SK-N-SH (cell line): Measurements from ENCODE around the gene CRISPLD2. TPM values are rescaled to one million over a fixed set of nuclear protein-coding genes. Genes with fewer than 3 reads are reported as not detected.

Experiments used
- CTCF ChIA-PET: fragments of 300-600, 350-600 bp; formaldehyde crosslinking; extraction: SDS; loops from one replicate; lab custom pipeline; 2021; lab: Yijun Ruan, JAX
- POLR2A ChIA-PET: fragments of 350-600 bp; sonication (Branson Sonifier 250); formaldehyde crosslinking; extraction: SDS; loops from one replicate; lab custom pipeline; 2020; ENCODE audit warnings: antibody characterized with exemption, inconsistent platforms; lab: Yijun Ruan, JAX
- DNase-seq: peaks from one replicate; pipeline ENCODE4 v3.0.0; 2012
- H2AFZ ChIP-seq: fragments of 200-600 bp; sonication (generic); 2 replicates; pipeline ENCODE4 v1.8.1; 2016; ENCODE audit warnings: antibody characterized with exemption, mild to moderate bottlenecking, low read depth
- H3F3A ChIP-seq: fragments of 200-600 bp; sonication (generic); replicated peaks from 2 replicates; pipeline ENCODE3; 2016; ENCODE audit warnings: antibody characterized with exemption, mild to moderate bottlenecking; ENCODE audit not compliant: insufficient read depth
- H3K27ac ChIP-seq, 2 experiments: fragments of 200-500 bp in 1 of 2; fragments of 200-600 bp in 1 of 2; sonication (Bioruptor generic) in 1 of 2; sonication (generic), shearing (Covaris generic) in 1 of 2; 2 replicates each; pipeline versions ENCODE4 v1.5.1 to v1.6.1; 2014 to 2016; ENCODE audit warnings: low read depth in 2 of 2, inconsistent platforms in 1 of 2, low read length in 1 of 2, mild to moderate bottlenecking in 1 of 2, mixed read lengths in 1 of 2
- H3K27me3 ChIP-seq: fragments of 200-600 bp; sonication (generic), shearing (Covaris generic); 2 replicates; pipeline ENCODE4 v1.6.1; 2016; ENCODE audit warnings: mixed run types; ENCODE audit not compliant: insufficient read depth
- H3K36me3 ChIP-seq, 2 experiments: fragments of 200-500 bp in 1 of 2; fragments of 200-600 bp in 1 of 2; sonication (Bioruptor generic) in 1 of 2; sonication (generic) in 1 of 2; replicated peaks in 1 of 2; 2 replicates each; pipeline versions ENCODE3 to v1.5.1; 2014 to 2016; ENCODE audit warnings: low read length in 1 of 2, mild to moderate bottlenecking in 1 of 2; ENCODE audit not compliant: insufficient read depth in 2 of 2, control insufficient read depth in 1 of 2
- H3K4me1 ChIP-seq, 2 experiments: fragments of 200-500 bp in 1 of 2; fragments of 200-600 bp in 1 of 2; sonication (Bioruptor generic) in 1 of 2; sonication (generic), shearing (Covaris generic) in 1 of 2; 2 replicates each; pipeline versions ENCODE4 v1.5.1 to v1.6.1; 2014 to 2016; ENCODE audit warnings: low read depth in 1 of 2, low read length in 1 of 2, mixed run types in 1 of 2; ENCODE audit not compliant: insufficient read depth in 2 of 2, control insufficient read depth in 1 of 2
- H3K4me2 ChIP-seq: fragments of 200-600 bp; sonication (generic), shearing (Covaris generic); 2 replicates; pipeline ENCODE4 v1.6.1; 2017; ENCODE audit warnings: mixed run types
- H3K4me3 ChIP-seq, 2 experiments: fragments of 200-500 bp in 1 of 2; fragments of 200-600 bp in 1 of 2; sonication (Bioruptor generic) in 1 of 2; sonication (generic), shearing (Covaris generic) in 1 of 2; 2 replicates each; pipeline versions ENCODE4 v1.5.1 to v1.8.1; 2014 to 2016; ENCODE audit warnings: low read depth in 2 of 2, inconsistent platforms in 1 of 2, low read length in 1 of 2, mild to moderate bottlenecking in 1 of 2, mixed read lengths in 1 of 2, moderate library complexity in 1 of 2
- H3K79me2 ChIP-seq: fragments of 200-600 bp; sonication (generic); 2 replicates; pipeline ENCODE4 v1.8.1; 2017; ENCODE audit warnings: mild to moderate bottlenecking; ENCODE audit not compliant: insufficient read depth
- H3K9ac ChIP-seq: fragments of 200-600 bp; sonication (generic); 2 replicates; pipeline ENCODE4 v1.6.1; 2017; ENCODE audit warnings: mixed run types
- H3K9me2 ChIP-seq: fragments of 200-600 bp; sonication (generic); 2 replicates; pipeline ENCODE4 v1.6.1; 2017; ENCODE audit warnings: mixed run types
- H3K9me3 ChIP-seq: fragments of 200-600 bp; sonication (generic); 2 replicates; pipeline ENCODE4 v1.6.1; 2017; ENCODE audit warnings: mixed run types, mild to moderate bottlenecking, moderate library complexity
- H4K20me1 ChIP-seq: fragments of 200-600 bp; sonication (generic); 2 replicates; pipeline ENCODE4 v1.6.1; 2017; ENCODE audit warnings: mild to moderate bottlenecking, mixed run types; ENCODE audit not compliant: insufficient read depth
- CHD2 ChIP-seq: fragments of 150-350 bp; IDR thresholded peaks from 2 replicates; pipeline ENCODE4 v1.6.1; 2018; ENCODE audit warnings: low read length; ENCODE audit not compliant: partially characterized antibody
- FOXJ3 ChIP-seq: sonication (generic); formaldehyde crosslinking; IDR thresholded peaks from 2 replicates; pipeline ENCODE4 v1.5.1; 2020; ENCODE audit warnings: mild to moderate bottlenecking, missing genetic modification reagents
- FOXM1 ChIP-seq: IDR thresholded peaks from 2 replicates; pipeline ENCODE4 v1.4.0; 2012; ENCODE audit warnings: low read depth, mild to moderate bottlenecking
- GABPA ChIP-seq: IDR thresholded peaks from 2 replicates; pipeline ENCODE4 v1.4.0; 2012; ENCODE audit warnings: low read depth, mild to moderate bottlenecking
- GATA2 ChIP-seq: sonication (generic); formaldehyde crosslinking; IDR thresholded peaks from 2 replicates; pipeline ENCODE4 v1.5.0; 2020; ENCODE audit warnings: mild to moderate bottlenecking, missing genetic modification reagents
- MEF2A ChIP-seq: IDR thresholded peaks from 2 replicates; pipeline ENCODE4 v1.4.0; 2012; ENCODE audit warnings: low read depth, borderline replicate concordance
- NRF1 ChIP-seq: IDR thresholded peaks from 2 replicates; pipeline ENCODE4 v1.6.1; 2012; ENCODE audit warnings: low read depth, mild to moderate bottlenecking, low read length
- POLR2AphosphoS5 ChIP-seq: IDR thresholded peaks from 2 replicates; pipeline ENCODE4 v1.6.1; 2012; ENCODE audit warnings: low read depth, low read length
- RAD21 ChIP-seq: IDR thresholded peaks from 2 replicates; pipeline ENCODE4 v1.6.1; 2012; ENCODE audit warnings: mild to moderate bottlenecking, low read length
- REST ChIP-seq: IDR thresholded peaks from 2 replicates; pipeline ENCODE4 v1.6.1; 2012; ENCODE audit warnings: mild to moderate bottlenecking, low read depth, low read length, moderate library complexity
- SIN3A ChIP-seq: IDR thresholded peaks from 2 replicates; pipeline ENCODE4 v1.6.1; 2012; ENCODE audit warnings: low read depth, mild to moderate bottlenecking, low read length, moderate library complexity, borderline replicate concordance
- SMC3 ChIP-seq: IDR thresholded peaks from 2 replicates; pipeline ENCODE4 v1.6.1; 2012; ENCODE audit warnings: low read depth, low read length, improper control_type of control experiment
- USF1 ChIP-seq: IDR thresholded peaks from 2 replicates; pipeline ENCODE4 v1.4.0; 2012; ENCODE audit warnings: low read depth, borderline replicate concordance
- YY1 ChIP-seq: IDR thresholded peaks from 2 replicates; pipeline ENCODE4 v1.4.0; 2012; ENCODE audit warnings: low read depth, mild to moderate bottlenecking
- WGBS: methylation state at CpG from one replicate; pipeline ENCODE4 v1.1.6; 2017; ENCODE audit warnings: low lambda C conversion rate; 5-methylcytosine and 5-hydroxymethylcytosine counted together
- polyA plus RNA-seq, 3 experiments: library from polyadenylated mRNA; depleted of rRNA; stranded (reverse); fragments of >200 nt; gene quantifications; 2 replicates each; pipeline ENCODE4 v1.2.3, GENCODE V29; 2012
- TF ChIP-seq, protein P1 (sequence below): fragments of 200-600 bp; sonication (generic); IDR thresholded peaks from 2 replicates; pipeline ENCODE4 v1.6.1; 2017; ENCODE audit warnings: antibody characterized with exemption, mild to moderate bottlenecking, moderate library complexity
- TF ChIP-seq, protein P2 (sequence below): fragments of 150-350 bp; IDR thresholded peaks from 2 replicates; pipeline ENCODE4 v1.6.1; 2016; ENCODE audit warnings: mild to moderate bottlenecking, low read depth, low read length

The CRISPLD2 gene
- polyA plus RNA-seq, 1 of the 3 experiments (the other 2 are of a cell fraction): 6.3 TPM

- no peak for TF ChIP-seq REST
- TF ChIP-seq GATA2: no peak
Measured at GRCh38 chr16:84886497-84887090, 66.8 kb downstream of the CRISPLD2 start (continued).

- ChIA-PET CTCF (interaction anchor here (0.7 to 1.2 kb wide), 3 partner anchors 9 to 148 kb away, joined by 3 read pairs; no protein-coding TSS in a partner anchor), POLR2A (no interaction called here)
Measured at GRCh38 chr16:84887207-84887606, 67.4 kb downstream of the CRISPLD2 start.

GRCh38 chr16:84888450-84888849 is 68.7 kb downstream of the CRISPLD2 start:
- Histone ChIP-seq H3K4me3 (no peak overlapping the region), H3K27me3 (no peaks in the 10 kb centered on the region), H3K36me3 (no peaks in the 10 kb centered on the region), H3K4me1 (no peaks in the 10 kb centered on the region; a peak in 1 of 4 replicates), H3K4me2 (no peak overlapping the region), H2AFZ (no peak overlapping the region), H3K79me2 (no peaks in the 10 kb centered on the region), H3F3A (peaks cover 3% of the 10 kb centered on the region), H3K9ac (no peak overlapping the region), H3K27ac (no peak overlapping the region), H3K9me3 (no peaks in the 10 kb centered on the region), H4K20me1 (no peaks in the 10 kb centered on the region), H3K9me2 (no peaks in the 10 kb centered on the region)
- ChIA-PET POLR2A (no interaction called here), CTCF (interaction anchor here (0.8 to 1.2 kb wide), 2 partner anchors 12 to 13 kb away, joined by 3 read pairs; no protein-coding TSS in a partner anchor)
- no peak for DNase-seq
- WGBS: 81% methylated on average over 7 of the region's 7 CpGs
- TF ChIP-seq YY1: no peak
- TF ChIP-seq USF1: no peak
- TF ChIP-seq POLR2AphosphoS5: no peak
- no peak for TF ChIP-seq NRF1
- TF ChIP-seq FOXJ3 (CRISPR knock-in tag): no peak
- TF ChIP-seq RAD21: no peak
- no peak for TF ChIP-seq SMC3
- TF ChIP-seq SIN3A: no peak
- TF ChIP-seq, protein P1, sequence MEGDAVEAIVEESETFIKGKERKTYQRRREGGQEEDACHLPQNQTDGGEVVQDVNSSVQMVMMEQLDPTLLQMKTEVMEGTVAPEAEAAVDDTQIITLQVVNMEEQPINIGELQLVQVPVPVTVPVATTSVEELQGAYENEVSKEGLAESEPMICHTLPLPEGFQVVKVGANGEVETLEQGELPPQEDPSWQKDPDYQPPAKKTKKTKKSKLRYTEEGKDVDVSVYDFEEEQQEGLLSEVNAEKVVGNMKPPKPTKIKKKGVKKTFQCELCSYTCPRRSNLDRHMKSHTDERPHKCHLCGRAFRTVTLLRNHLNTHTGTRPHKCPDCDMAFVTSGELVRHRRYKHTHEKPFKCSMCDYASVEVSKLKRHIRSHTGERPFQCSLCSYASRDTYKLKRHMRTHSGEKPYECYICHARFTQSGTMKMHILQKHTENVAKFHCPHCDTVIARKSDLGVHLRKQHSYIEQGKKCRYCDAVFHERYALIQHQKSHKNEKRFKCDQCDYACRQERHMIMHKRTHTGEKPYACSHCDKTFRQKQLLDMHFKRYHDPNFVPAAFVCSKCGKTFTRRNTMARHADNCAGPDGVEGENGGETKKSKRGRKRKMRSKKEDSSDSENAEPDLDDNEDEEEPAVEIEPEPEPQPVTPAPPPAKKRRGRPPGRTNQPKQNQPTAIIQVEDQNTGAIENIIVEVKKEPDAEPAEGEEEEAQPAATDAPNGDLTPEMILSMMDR: no peak
- no peak for TF ChIP-seq MEF2A

More at GRCh38 chr16:84887207-84887606, 67.4 kb downstream of the CRISPLD2 start:
- H3K27ac ChIP-seq: no peak overlapping the region
- H3K4me2 ChIP-seq: no peak overlapping the region
- no peak overlapping the region for H3K9ac ChIP-seq
- no peak for DNase-seq
- H3K27me3 ChIP-seq: no peaks in the 10 kb centered on the region
- TF ChIP-seq FOXM1 (no peak), SMC3 (no peak), CHD2 (no peak), GABPA (no peak)
- TF ChIP-seq, protein P2, sequence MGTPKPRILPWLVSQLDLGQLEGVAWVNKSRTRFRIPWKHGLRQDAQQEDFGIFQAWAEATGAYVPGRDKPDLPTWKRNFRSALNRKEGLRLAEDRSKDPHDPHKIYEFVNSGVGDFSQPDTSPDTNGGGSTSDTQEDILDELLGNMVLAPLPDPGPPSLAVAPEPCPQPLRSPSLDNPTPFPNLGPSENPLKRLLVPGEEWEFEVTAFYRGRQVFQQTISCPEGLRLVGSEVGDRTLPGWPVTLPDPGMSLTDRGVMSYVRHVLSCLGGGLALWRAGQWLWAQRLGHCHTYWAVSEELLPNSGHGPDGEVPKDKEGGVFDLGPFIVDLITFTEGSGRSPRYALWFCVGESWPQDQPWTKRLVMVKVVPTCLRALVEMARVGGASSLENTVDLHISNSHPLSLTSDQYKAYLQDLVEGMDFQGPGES: no peak
- TF ChIP-seq, all 33 proteins: peak for 0
- Histone ChIP-seq H4K20me1 (no peaks in the 10 kb centered on the region), H3K9me2 (no peaks in the 10 kb centered on the region), H2AFZ (no peak overlapping the region), H3F3A (peaks cover 5% of the 10 kb centered on the region), H3K36me3 (peaks cover 0 to 5% of the 10 kb centered on the region in 2 experiments), H3K4me3 (no peak overlapping the region), H3K9me3 (no peaks in the 10 kb centered on the region), H3K79me2 (no peaks in the 10 kb centered on the region), H3K4me1 (no peaks in the 10 kb centered on the region; a peak in 1 of 4 replicates)
- 96% methylated on average over 15 of the region's 15 CpGs for WGBS
